Astrocyte (in vitro differentiated cells and primary cell): ENCODE data around the gene FAM83F. TPM values are rescaled to one million over a fixed set of nuclear protein-coding genes. Genes with fewer than 3 reads are reported as not detected.
"Not testable (repeated sequence)": the region's sequence is repeated elsewhere in the genome, so short reads cannot be mapped to it uniquely, and the experiment has no call there.

Experiments
- DNase-seq: peaks from one replicate; pipeline ENCODE4 v3.0.0-alpha.2; 2010; ENCODE audit warnings: low read depth
- FAIRE-seq: peaks from 2 replicates; lab custom pipeline; 2011; peaks lifted over from hg19 to GRCh38; lab: Jason Lieb, UNC
- H2AFZ ChIP-seq: 2 replicates; pipeline ENCODE4 v1.6.0; 2012; ENCODE audit warnings: low read depth, low read length, inconsistent platforms
- H3K27ac ChIP-seq: 2 replicates; pipeline ENCODE4 v1.5.1; 2011; ENCODE audit warnings: low read depth, low read length, inconsistent platforms
- H3K27me3 ChIP-seq: 2 replicates; pipeline ENCODE4 v1.6.0; 2011; ENCODE audit warnings: low read length, inconsistent platforms; ENCODE audit not compliant: insufficient read depth
- H3K36me3 ChIP-seq: 2 replicates; pipeline ENCODE4 v1.5.1; 2011; ENCODE audit warnings: low read length, inconsistent platforms; ENCODE audit not compliant: insufficient read depth
- H3K4me1 ChIP-seq: 2 replicates; pipeline ENCODE4 v1.5.1; 2011; ENCODE audit warnings: low read length, inconsistent platforms; ENCODE audit not compliant: insufficient read depth
- H3K4me2 ChIP-seq: 2 replicates; pipeline ENCODE4 v1.6.0; 2012; ENCODE audit warnings: low read length, inconsistent platforms
- H3K4me3 ChIP-seq: 2 replicates; pipeline ENCODE4 v1.5.1; 2011; ENCODE audit warnings: low read depth, mild to moderate bottlenecking, low read length, inconsistent platforms; ENCODE audit not compliant: insufficient read depth
- H3K79me2 ChIP-seq: 2 replicates; pipeline ENCODE4 v1.6.0; 2012; ENCODE audit warnings: mild to moderate bottlenecking, low read length, inconsistent platforms; ENCODE audit not compliant: insufficient read depth
- H3K9ac ChIP-seq: 2 replicates; pipeline ENCODE4 v1.6.0; 2012; ENCODE audit warnings: mild to moderate bottlenecking, low read length, inconsistent platforms
- H3K9me3 ChIP-seq: 2 replicates; pipeline ENCODE4 v1.5.1; 2012; ENCODE audit warnings: low read depth, mild to moderate bottlenecking, low read length, inconsistent platforms; ENCODE audit not compliant: insufficient read depth
- H4K20me1 ChIP-seq: 2 replicates; pipeline ENCODE4 v1.6.0; 2012; ENCODE audit warnings: low read length, inconsistent platforms; ENCODE audit not compliant: insufficient read depth
- H3K27ac Mint-ChIP-seq: one replicate; pipeline ENCODE4 v1.8.0; 2021; ENCODE audit warnings: mild to moderate bottlenecking, mixed read lengths; ENCODE audit not compliant: unreplicated experiment
- H3K27me3 Mint-ChIP-seq: one replicate; pipeline ENCODE4 v1.8.0; 2021; ENCODE audit warnings: low read depth, mixed read lengths; ENCODE audit not compliant: unreplicated experiment
- H3K36me3 Mint-ChIP-seq: one replicate; pipeline ENCODE4 v1.8.0; 2021; ENCODE audit warnings: low read depth, mixed read lengths; ENCODE audit not compliant: unreplicated experiment
- H3K4me1 Mint-ChIP-seq: one replicate; pipeline ENCODE4 v1.8.0; 2021; ENCODE audit warnings: low read depth, mixed read lengths; ENCODE audit not compliant: unreplicated experiment
- H3K4me3 Mint-ChIP-seq: one replicate; pipeline ENCODE4 v1.8.0; 2021; ENCODE audit warnings: mild to moderate bottlenecking, moderate library complexity, mixed read lengths; ENCODE audit not compliant: unreplicated experiment
- H3K9me3 Mint-ChIP-seq: one replicate; pipeline ENCODE4 v1.8.0; 2021; ENCODE audit warnings: mild to moderate bottlenecking, mixed read lengths; ENCODE audit not compliant: unreplicated experiment
- CTCF ChIP-seq: IDR thresholded peaks from 2 replicates; pipeline ENCODE4 v1.5.1; 2011; ENCODE audit warnings: low read depth, mild to moderate bottlenecking, inconsistent platforms, low read length, moderate library complexity; ENCODE audit not compliant: insufficient read depth
- EZH2 ChIP-seq: IDR thresholded peaks from 2 replicates; pipeline ENCODE4 v1.6.1; 2012; ENCODE audit warnings: mild to moderate bottlenecking, low read length, inconsistent platforms; ENCODE audit not compliant: insufficient read depth
- total RNA-seq: library from RNA; stranded (reverse); gene quantifications from 2 replicates; pipeline ENCODE4 v1.2.1, GENCODE V29; 2021

FAM83F gene
- total RNA-seq, 1 donor from 2014 or later = 0.79 TPM

- Mint-ChIP-seq H3K36me3 (peaks cover 2% of the 10 kb centered on the region), H3K27me3 (peaks cover 24% of the 10 kb centered on the region), H3K4me3 (peak overlapping the region; percentile 34), H3K27ac (no peak overlapping the region), H3K4me1 (no peaks in the 10 kb centered on the region), H3K9me3 (no peaks in the 10 kb centered on the region)
- no peak overlapping the region for H3K27ac ChIP-seq
- H3K4me1 ChIP-seq = no peaks in the 10 kb centered on the region
- H3K4me3 ChIP-seq = no peak overlapping the region
- H3K4me2 ChIP-seq = no peak overlapping the region
- DNase-seq (peak; percentile 27), FAIRE-seq (no peak)
- no peak overlapping the region for H3K9ac ChIP-seq
- H3K36me3 ChIP-seq = no peaks in the 10 kb centered on the region
- no peaks in the 10 kb centered on the region for H3K27me3 ChIP-seq
- H3K79me2 ChIP-seq = no peaks in the 10 kb centered on the region
- TF ChIP-seq EZH2 (no peak), CTCF (peak; percentile 74)
- H4K20me1 ChIP-seq = no peaks in the 10 kb centered on the region
- H3K9me3 ChIP-seq = no peaks in the 10 kb centered on the region
- H2AFZ ChIP-seq = peak overlapping the region; percentile 50
These were observed 29.7 kb downstream of the FAM83F start for GRCh38 chr22:40024201-40025061.

GRCh38 chr22:40025062-40025379 is 30.3 kb downstream of the FAM83F start:
- not testable (repeated sequence) for DNase-seq, H3K27me3 ChIP-seq, H3K36me3 ChIP-seq

GRCh38 chr22:40025856-40026255 is 31.1 kb downstream of the FAM83F start:
- no peaks in the 10 kb centered on the region for H3K36me3 ChIP-seq
- H3K9me3 ChIP-seq = no peaks in the 10 kb centered on the region
- DNase-seq (no peak), FAIRE-seq (no peak)
- Mint-ChIP-seq H3K4me3 (no peak overlapping the region), H3K27ac (no peak overlapping the region), H3K36me3 (peaks cover 2% of the 10 kb centered on the region), H3K9me3 (no peaks in the 10 kb centered on the region), H3K27me3 (peaks cover 24% of the 10 kb centered on the region), H3K4me1 (no peaks in the 10 kb centered on the region)
- no peak overlapping the region for H3K4me2 ChIP-seq
- no peak overlapping the region for H3K9ac ChIP-seq
- no peaks in the 10 kb centered on the region for H3K4me1 ChIP-seq
- no peak overlapping the region for H3K4me3 ChIP-seq
- no peaks in the 10 kb centered on the region for H3K79me2 ChIP-seq
- H3K27me3 ChIP-seq = no peaks in the 10 kb centered on the region
- no peaks in the 10 kb centered on the region for H4K20me1 ChIP-seq
- no peak overlapping the region for H3K27ac ChIP-seq
- TF ChIP-seq EZH2 = no peak
- TF ChIP-seq CTCF = no peak
- H2AFZ ChIP-seq = no peak overlapping the region

More at GRCh38 chr22:40025062-40025379, 30.3 kb downstream of the FAM83F start:
- H4K20me1 ChIP-seq, H3K4me3 ChIP-seq, H3K36me3 Mint-ChIP-seq, H3K27ac Mint-ChIP-seq, H3K4me1 ChIP-seq, H3K4me2 ChIP-seq, H3K4me3 Mint-ChIP-seq, H3K9me3 Mint-ChIP-seq, H3K9me3 ChIP-seq, H3K9ac ChIP-seq, FAIRE-seq, H3K4me1 Mint-ChIP-seq, H3K79me2 ChIP-seq, H3K27ac ChIP-seq: not testable (repeated sequence)
- peaks cover 24% of the 10 kb centered on the region for H3K27me3 Mint-ChIP-seq
- peak overlapping the region; percentile 50 for H2AFZ ChIP-seq
